Uterus (tissue), 2 donors: ENCODE measurements around the gene TTLL12.

ENCODE experiments used
- POLR2A ChIP-seq, 2 donors: fragments of 450-650 bp; IDR thresholded peaks; one replicate each; pipeline ENCODE4 v1.6.1; 2016; ENCODE audit warnings: antibody characterized with exemption in 2 of 2, mild to moderate bottlenecking in 1 of 2, moderate library complexity in 1 of 2
- TF ChIP-seq, protein P1 (sequence below), 4 experiments: fragments of 200-600 bp in 2 of 4; fragments of 450-650 bp in 2 of 4; sonication (generic) in 2 of 4; IDR thresholded peaks; one replicate each; pipeline ENCODE4 v1.5.1; 2016 to 2019; ENCODE audit warnings: antibody characterized with exemption in 4 of 4, mild to moderate bottlenecking in 2 of 4, moderate library complexity in 1 of 4

GRCh38 chr22:43202756-43203410, 15.9 kb upstream of the TTLL12 start:
- TF ChIP-seq, protein P1, sequence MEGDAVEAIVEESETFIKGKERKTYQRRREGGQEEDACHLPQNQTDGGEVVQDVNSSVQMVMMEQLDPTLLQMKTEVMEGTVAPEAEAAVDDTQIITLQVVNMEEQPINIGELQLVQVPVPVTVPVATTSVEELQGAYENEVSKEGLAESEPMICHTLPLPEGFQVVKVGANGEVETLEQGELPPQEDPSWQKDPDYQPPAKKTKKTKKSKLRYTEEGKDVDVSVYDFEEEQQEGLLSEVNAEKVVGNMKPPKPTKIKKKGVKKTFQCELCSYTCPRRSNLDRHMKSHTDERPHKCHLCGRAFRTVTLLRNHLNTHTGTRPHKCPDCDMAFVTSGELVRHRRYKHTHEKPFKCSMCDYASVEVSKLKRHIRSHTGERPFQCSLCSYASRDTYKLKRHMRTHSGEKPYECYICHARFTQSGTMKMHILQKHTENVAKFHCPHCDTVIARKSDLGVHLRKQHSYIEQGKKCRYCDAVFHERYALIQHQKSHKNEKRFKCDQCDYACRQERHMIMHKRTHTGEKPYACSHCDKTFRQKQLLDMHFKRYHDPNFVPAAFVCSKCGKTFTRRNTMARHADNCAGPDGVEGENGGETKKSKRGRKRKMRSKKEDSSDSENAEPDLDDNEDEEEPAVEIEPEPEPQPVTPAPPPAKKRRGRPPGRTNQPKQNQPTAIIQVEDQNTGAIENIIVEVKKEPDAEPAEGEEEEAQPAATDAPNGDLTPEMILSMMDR (IDR thresholded peaks at IDR 0.05): no peak
- no peak for TF ChIP-seq POLR2A (IDR thresholded peaks at IDR 0.05)
